Left renal cortex interstitium (tissue), 4 donors: ENCODE data around the gene KCTD5. TPM values are rescaled to one million over a fixed set of nuclear protein-coding genes. Genes with fewer than 3 reads are reported as not detected.
A peak's percentile ranks its signal among the peaks of the same experiment; 100 is the strongest.

Experiments
- DNase-seq, 4 donors: peaks; one replicate each; pipeline ENCODE4 v3.0.0-alpha.2; 2013; ENCODE audit warnings: low read depth in 4 of 4, low spot score in 2 of 4, missing footprints in 1 of 4
- polyA plus RNA-seq, 4 donors: library from polyadenylated mRNA; unstranded; fragments of 120-200 nt; gene quantifications; one replicate each; pipeline ENCODE4 v1.2.1, GENCODE V29; 2013; ENCODE audit not compliant: insufficient read length in 4 of 4

The KCTD5 gene
- polyA plus RNA-seq, 4 donors: 22.0 to 26.5 (median 23.4) TPM

DNA sequence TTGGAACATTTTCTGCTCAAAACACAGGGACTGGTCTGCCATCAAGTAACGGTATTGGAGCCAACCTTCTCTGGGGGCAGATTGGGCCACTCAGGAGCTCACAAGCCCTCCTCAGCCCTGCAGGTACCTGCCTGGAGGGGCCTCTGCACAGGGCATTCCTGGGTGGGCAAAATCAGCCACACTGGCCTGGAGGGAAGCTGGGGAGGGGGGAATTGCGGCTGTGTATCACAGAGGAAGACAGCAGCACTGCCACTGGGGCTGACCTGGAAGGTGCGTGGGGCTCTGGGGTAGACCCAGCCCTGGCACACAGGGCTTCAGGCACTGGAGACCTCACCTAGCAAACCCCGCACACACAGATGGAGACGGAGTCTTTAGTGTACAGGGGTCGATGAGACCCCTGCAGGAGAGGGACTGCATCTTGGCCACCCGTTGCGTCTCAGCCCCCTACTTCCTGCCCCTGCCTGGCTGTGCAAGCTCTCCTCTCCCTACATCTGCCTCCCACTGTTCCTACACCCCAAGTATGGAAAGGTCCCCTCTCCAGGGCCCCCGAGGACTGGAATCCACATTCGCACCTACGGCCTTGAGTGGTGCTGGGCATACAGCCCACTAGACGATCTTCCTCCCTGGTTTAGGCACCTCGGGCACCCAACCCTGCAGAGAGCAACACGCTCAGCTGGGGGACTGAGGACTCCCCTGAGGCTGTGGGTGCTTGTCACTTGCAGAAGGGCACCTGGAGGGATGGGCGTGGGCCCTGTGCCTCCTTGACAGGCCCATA, 63.0 kb downstream of the KCTD5 start:
- DNase-seq: no peak

DNA sequence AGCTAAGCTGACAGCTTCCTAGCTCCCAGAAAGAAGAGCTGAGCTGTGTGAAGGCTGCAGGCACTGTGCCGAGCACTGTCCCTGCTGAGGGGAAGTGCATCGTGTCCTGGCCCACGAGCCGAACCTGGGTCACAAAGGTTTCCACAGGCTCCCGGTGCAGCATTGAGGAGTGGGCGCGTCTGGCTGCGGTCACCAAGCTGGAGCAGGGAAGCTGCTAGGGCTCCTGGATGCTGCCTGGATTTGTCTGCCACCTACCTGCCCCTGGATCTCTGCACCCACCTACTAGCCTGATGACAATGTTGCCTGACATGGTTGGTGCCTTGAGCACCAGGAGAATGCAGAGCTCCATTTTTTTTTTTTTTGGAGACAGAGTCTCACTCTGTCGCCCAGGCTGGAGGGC, 63.6 kb downstream of the KCTD5 start:
- no peak for DNase-seq

DNA sequence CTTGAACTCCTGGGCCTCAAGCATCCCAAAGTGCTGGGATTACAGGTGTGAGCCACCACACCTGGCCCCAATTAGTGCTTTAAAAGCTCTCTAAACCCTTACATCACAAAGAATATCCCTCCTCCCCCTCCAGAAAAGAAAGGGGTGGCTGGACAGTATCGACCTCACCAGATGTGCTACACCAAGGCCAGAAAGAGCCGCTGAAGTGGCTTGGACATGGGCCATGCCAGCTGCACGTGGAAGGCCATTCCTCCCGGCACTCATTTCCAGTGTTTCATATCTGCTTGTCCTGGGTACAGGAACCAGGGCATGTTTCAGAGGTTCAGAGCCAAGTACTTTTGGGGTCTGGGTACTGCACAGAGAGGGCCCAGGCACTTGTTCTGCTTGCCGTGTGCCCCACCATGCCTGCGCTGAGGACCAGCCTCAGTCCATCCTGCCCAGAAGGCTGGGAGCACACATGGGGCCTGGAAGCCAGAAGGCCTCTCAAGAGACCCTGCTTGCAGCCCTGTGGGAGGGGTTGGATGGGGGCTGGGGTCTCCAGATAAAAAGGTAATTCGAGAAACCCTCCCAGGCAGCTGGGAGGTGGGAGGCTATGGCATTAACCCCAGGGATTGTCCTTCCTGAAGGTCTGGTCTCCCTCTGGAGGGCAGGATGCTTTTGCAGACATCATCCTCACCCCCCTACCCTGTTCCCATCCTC, 66.6 kb downstream of the KCTD5 start:
- no peak for DNase-seq

DNA sequence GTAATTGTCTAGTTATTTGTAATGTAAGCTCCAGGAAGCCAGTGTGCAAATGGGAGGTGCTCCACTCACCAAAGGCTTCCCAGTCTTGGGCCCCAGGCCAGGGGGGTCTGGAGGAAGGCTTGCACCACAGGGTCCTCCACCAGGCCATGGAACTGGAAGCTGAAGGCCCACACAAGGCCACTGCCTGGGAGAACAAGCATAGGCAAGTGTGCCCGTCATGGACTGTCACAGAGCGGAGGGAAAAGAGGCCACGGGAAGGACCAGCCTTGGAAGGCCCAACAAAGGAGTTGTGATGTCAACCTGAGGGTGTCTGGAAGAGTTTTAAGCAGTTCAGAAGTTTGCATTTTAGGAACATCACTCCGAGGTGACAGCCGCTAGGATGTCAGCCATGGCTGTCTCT, 67.2 kb downstream of the KCTD5 start:
- no peak for DNase-seq

DNA sequence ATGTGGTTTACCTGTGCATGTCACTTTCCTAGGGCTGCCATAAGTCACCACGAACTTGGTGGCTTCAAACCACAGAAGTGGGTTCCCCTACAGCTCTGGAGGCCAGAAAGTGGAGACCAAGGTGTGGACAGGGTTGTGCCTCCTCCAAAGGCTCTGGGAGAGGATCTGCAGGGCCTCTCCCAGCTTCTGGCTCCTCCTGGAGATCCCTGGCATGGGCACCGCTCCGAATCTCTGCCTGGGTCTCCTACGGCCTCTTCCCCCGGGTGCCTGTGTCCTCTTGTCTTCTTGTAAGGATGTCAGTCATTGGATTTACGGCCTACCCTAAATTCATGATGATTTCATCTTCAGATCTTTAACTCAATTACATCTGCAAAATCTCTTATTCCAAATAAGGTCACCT, 67.6 kb downstream of the KCTD5 start:
- no peak for DNase-seq

DNA sequence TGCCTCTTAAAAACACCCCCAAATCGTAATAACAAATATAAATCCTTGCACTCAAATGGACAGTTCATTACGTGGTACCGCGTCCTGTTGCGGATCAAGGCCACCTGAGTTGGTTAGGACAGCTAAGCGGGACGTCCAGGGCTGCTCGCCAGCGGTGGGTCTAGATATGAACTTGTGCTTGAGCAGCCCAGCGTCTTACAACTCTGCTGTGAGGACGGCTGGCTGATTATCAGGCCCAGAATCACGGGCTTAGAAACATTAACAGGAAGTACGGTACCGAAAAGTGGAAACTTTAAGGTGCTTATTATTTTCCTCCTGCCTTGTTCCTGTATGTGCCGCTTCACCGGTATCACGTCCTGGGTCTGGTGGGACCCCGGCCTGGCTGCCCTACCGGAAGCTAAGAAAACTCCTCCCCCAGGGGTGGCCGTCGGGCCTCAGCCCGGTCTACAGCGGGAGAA, 69.3 kb downstream of the KCTD5 start:
- DNase-seq: peak in 2 of 4 donors; percentile 15 to 38

DNA sequence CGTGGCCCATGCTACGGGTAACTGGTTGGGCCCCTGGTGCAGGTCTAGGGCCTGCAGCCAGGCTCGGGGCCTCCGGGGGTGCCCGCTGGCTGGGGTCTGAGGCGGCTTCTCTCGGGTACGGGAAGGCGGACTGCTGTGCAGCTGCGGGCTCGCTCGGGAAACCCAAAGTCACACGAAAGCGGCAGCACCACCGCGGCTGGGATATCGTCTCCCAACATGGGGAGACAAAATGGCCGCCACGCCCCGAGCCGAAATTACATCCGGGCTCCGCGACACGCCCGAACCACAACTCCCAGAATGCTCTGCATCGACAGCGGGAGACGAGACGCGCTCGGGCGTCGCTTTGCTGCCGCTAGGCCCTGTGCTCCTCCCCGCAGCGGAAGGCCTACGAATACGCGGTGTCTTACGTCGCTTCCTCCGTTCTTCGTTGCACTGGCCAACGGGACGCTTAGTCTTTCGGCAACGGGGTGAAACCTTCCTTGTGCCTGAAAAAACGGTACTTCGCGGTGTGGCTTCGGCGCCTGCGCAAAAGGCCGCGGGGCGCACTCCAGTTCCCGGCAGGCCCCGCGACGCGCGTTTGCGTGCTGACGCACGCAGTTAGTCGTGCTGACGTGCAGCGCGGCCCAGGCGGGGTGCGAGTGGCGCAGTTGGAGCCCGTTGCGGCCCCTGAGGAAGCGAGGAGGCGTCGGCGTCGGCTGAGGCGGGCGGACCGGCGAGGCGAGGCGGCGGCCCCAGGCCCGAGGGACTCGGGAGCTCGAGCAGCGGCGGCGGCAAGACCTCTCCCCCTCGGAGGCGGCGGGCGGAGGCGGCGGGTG, 69.9 kb downstream of the KCTD5 start, which contains the start of gene SRRM2:
Gene SRRM2, plus strand, starts transcription at position 604 of the 815 bp plus-strand sequence. CDS start 3,727 bp downstream, outside the sequence.
- peak; percentile 95 to 99 (median 98) for DNase-seq

DNA sequence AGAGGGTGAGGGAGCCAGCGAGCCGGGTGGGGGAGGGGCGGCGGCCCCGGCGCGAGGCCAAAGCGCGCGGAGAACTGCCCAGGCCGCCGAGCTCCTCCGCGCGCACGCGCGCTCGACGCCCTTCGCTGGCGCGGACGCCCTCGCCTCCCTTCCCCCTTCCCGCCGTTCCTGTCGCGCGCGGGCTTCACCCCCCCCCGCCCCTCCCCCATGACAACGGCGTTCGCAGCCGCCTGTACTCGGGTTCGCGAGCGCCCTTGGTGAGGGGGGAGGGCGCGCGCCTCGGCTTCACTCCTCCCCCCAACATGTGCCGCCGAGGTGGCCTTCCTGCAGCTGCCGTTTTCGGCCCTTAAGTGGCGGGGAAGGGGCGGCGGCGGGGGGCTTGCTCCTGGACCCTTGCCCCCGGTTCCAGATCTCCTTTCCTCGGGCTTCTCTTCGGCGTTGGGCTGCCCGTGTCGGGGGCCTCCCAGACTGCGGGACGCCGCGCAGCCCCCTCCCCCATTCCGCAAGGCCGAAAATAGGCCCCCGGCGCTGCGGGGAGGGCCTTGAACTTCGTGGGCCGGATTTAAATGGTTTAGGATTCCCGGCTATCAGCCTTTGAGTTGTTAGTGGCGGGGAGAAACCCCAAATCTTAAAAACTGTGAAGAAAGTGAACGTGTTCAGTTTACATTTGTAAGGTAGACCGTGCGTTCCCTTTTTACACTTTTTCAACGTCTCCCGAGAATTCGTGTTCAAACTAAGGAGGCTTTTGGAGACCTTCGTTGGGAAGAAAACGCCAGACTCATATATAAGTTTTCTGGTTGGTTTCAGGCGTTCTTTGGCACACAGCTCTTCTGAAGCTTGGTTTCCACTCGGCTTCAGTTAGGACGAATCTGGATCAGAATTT, 70.8 kb downstream of the KCTD5 start:
- peak; percentile 31 to 74 (median 64) for DNase-seq

DNA sequence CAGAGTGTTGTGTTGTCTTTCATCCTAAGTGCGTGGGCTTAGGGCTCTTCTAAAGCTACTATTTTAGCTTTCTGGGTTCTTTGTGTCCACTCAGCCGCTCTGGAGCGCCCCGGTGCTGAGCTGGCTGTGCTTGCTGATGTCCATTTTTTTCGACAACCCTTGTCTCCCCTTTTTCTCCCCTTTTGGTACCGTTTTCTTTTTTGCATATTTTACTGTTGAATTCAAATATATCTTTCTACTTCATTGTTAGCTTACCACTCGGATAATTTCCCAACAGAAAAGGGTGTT, 71.4 kb downstream of the KCTD5 start:
- no peak for DNase-seq

DNA sequence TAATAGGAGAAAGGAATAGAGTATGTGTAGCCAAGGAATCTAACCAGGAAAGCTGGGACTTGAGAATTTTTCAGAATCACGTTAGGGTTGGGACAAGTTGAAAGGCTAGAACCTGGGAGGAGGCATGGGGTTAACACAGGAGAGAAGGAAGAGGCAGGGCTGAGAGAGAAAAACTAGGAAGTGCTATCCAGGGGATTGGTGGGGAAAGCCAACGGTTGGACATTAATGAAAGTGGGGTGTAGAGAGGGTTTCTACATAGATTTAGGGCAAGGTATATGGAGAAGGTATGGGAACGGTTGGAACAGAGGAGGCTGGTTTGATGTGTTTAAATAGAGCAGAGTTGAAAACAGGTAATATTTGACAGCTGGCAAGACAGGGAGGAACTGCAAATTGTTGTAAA, 72.8 kb downstream of the KCTD5 start:
- no peak for DNase-seq

DNA sequence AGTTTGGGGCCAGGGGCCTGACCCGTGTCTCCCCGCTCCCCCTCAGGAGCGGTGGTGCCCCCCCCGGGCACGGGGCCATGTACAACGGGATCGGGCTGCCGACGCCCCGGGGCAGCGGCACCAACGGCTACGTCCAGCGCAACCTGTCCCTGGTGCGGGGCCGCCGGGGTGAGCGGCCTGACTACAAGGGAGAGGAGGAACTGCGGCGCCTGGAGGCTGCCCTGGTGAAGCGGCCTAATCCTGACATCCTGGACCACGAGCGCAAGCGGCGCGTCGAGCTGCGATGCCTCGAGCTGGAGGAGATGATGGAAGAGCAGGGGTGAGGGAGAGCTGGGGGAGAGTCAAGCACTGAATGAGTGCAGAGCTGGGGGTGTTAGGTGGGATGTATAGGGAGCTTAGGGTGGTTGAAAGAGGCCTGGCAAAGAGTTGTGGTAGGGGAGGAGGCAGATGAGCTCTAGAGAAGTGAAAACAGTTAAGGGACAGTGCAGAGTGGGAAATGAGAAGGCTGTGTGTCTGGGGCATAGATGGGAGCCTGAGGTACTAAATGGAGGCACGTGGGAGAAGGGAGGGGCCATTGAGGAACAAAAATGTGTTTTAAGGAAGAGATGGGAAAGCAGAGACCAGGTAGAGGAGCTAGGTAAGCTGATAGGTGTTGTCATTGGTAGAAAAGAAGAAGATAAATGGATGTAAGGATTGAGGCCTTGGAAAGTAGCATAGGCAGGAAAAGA, 74.1 kb downstream of the KCTD5 start:
- no peak for DNase-seq

DNA sequence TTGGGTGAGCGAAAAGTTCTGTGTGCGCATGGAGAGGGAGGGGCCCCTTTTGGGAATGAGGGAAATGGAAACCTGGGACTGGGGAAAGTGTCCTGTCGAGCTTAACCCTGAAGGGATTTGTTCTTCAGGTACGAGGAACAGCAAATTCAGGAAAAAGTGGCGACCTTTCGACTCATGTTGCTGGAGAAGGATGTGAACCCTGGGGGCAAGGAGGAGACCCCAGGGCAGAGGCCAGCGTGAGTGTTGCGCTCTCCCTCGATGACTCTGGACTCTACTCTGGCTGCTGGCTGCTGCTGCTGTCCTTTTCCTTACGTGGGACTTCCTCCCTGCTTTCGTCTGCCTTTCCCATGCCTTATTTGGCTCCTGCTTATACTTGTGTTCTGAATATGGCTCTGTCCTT, 75.0 kb downstream of the KCTD5 start:
- no peak for DNase-seq

Other genes with a start within 250 kb of the KCTD5 start
- gene TEDC2, start 222.4 kb upstream of the KCTD5 start, polyA plus RNA-seq: 10 to 100 TPM in 3 of 4 donors, 1 to 10 TPM in 1; 7.3 to 16.6 (median 12.2) TPM
- 1 to 10 TPM; 1.9 to 5.0 (median 3.8) TPM for gene NTN3, start 211.2 kb upstream of the KCTD5 start, polyA plus RNA-seq
- gene TBC1D24, start 207.4 kb upstream of the KCTD5 start, polyA plus RNA-seq: 10 to 100 TPM; 14.1 to 24.4 (median 19.6) TPM
- gene ATP6V0C, start 168.6 kb upstream of the KCTD5 start, polyA plus RNA-seq: 100 to 1,000 TPM; 156 to 274 (median 248) TPM
- gene AMDHD2, start 162.2 kb upstream of the KCTD5 start, polyA plus RNA-seq: 10 to 100 TPM; 20.1 to 40.8 (median 31.6) TPM
- 10 to 100 TPM in 1 of 4 donors, 1 to 10 TPM in 3; 3.0 to 10.9 (median 7.6) TPM for gene CEMP1, start 151.1 kb upstream of the KCTD5 start, polyA plus RNA-seq
- 10 to 100 TPM; 38.8 to 53.0 (median 49.2) TPM for gene PDPK1, start 144.5 kb upstream of the KCTD5 start, polyA plus RNA-seq
- 1 to 10 TPM in 3 of 4 donors, under 1 TPM in 1; 0.92 to 2.5 (median 2.2) TPM for gene PRSS27, start 37.7 kb downstream of the KCTD5 start, polyA plus RNA-seq
- 100 to 1,000 TPM; 392 to 919 (median 636) TPM for gene SRRM2, start 70.1 kb downstream of the KCTD5 start, polyA plus RNA-seq
- gene ELOB, start 94.8 kb downstream of the KCTD5 start, polyA plus RNA-seq: 100 to 1,000 TPM; 205 to 367 (median 263) TPM
- under 1 TPM in 3 of 4 donors, not detected in 1; 0.13 to 0.97 (median 0.46) TPM for gene PRSS33, start 105.0 kb downstream of the KCTD5 start, polyA plus RNA-seq
- gene PRSS41, start 115.9 kb downstream of the KCTD5 start, polyA plus RNA-seq: not detected
- gene PRSS21, start 134.7 kb downstream of the KCTD5 start, polyA plus RNA-seq: not detected
- gene ZG16B, start 147.8 kb downstream of the KCTD5 start, polyA plus RNA-seq: 1 to 10 TPM in 1 of 4 donors, under 1 TPM in 3; 0.19 to 1.2 (median 0.61) TPM
- 10 to 100 TPM in 1 of 4 donors, 1 to 10 TPM in 3; 6.3 to 16.6 (median 8.4) TPM for gene PRSS22, start 175.6 kb downstream of the KCTD5 start, polyA plus RNA-seq
- gene FLYWCH2, start 200.7 kb downstream of the KCTD5 start, polyA plus RNA-seq: 10 to 100 TPM; 21.9 to 38.4 (median 27.9) TPM
- 10 to 100 TPM; 19.3 to 40.9 (median 25.4) TPM for gene FLYWCH1, start 229.4 kb downstream of the KCTD5 start, polyA plus RNA-seq